OCI-LY7 (cell line): ENCODE measurements around the gene VIPR1. TPM values are rescaled to one million over a fixed set of nuclear protein-coding genes. Genes with fewer than 3 reads are reported as not detected.

Source experiments
- BruUV-seq: library from RNA; stranded (reverse); fragments of 400-500 nt; replicated peaks from 2 replicates; lab custom pipeline; 2021; lab: Mats Ljungman, UMichigan
- CTCF ChIA-PET: fragments of 300-600 bp; sonication (Branson Sonifier 250); formaldehyde crosslinking; loops from one replicate; lab custom pipeline; 2022; ENCODE audit warnings: antibody characterized with exemption; ENCODE audit not compliant: unreplicated experiment; lab: Charles Lee
- POLR2A ChIA-PET: fragments of 300-600 bp; sonication (Branson Sonifier 250); formaldehyde crosslinking; loops from one replicate; lab custom pipeline; 2022; ENCODE audit warnings: antibody characterized with exemption; lab: Charles Lee
- DNase-seq: peaks from one replicate; pipeline ENCODE4 v3.0.0-alpha.2; 2015; ENCODE audit warnings: low spot score
- H2AFZ ChIP-seq: fragments of 200-600 bp; sonication (generic), shearing (Covaris generic); 2 replicates; pipeline ENCODE4 v1.6.1; 2014; ENCODE audit warnings: mild to moderate bottlenecking, antibody characterized with exemption, low read length, moderate library complexity
- H3K27ac ChIP-seq: fragments of 200-600 bp; sonication (generic); 2 replicates; pipeline ENCODE4 v1.5.1; 2014; ENCODE audit warnings: mixed run types, low read depth, mild to moderate bottlenecking, moderate library complexity, low read length, inconsistent platforms; ENCODE audit not compliant: poor library complexity, severe bottlenecking
- H3K36me3 ChIP-seq: fragments of 200-600 bp; sonication (generic); 2 replicates; pipeline ENCODE4 v1.6.1; 2014; ENCODE audit warnings: mild to moderate bottlenecking, antibody characterized with exemption, low read length, moderate library complexity, mixed read lengths; ENCODE audit not compliant: insufficient read depth
- H3K4me1 ChIP-seq: fragments of 200-600 bp; sonication (generic); 2 replicates; pipeline ENCODE4 v1.5.1; 2014; ENCODE audit warnings: mild to moderate bottlenecking, low read length; ENCODE audit not compliant: insufficient read depth, poor library complexity, severe bottlenecking
- H3K4me2 ChIP-seq: fragments of 200-600 bp; sonication (generic); 2 replicates; pipeline ENCODE4 v1.6.1; 2014; ENCODE audit warnings: mild to moderate bottlenecking, low read length
- H3K4me3 ChIP-seq: fragments of 200-600 bp; sonication (generic); 2 replicates; pipeline ENCODE4 v1.5.1; 2014; ENCODE audit warnings: mild to moderate bottlenecking, low read depth, low read length; ENCODE audit not compliant: poor library complexity, severe bottlenecking
- H3K79me2 ChIP-seq: fragments of 200-600 bp; sonication (generic); 2 replicates; pipeline ENCODE4 v1.6.1; 2016; ENCODE audit warnings: low read depth, mild to moderate bottlenecking, low read length, moderate library complexity, mixed read lengths; ENCODE audit not compliant: insufficient read depth
- H3K9me2 ChIP-seq: fragments of 200-600 bp; sonication (generic); 2 replicates; pipeline ENCODE4 v1.6.1; 2016; ENCODE audit warnings: mild to moderate bottlenecking, low read length, mixed read lengths; ENCODE audit not compliant: insufficient read depth
- H3K9me3 ChIP-seq: fragments of 200-600 bp; sonication (generic); 2 replicates; pipeline ENCODE4 v1.6.1; 2014; ENCODE audit warnings: mild to moderate bottlenecking, mixed run types, low read length, mixed read lengths
- H4K20me1 ChIP-seq: fragments of 200-600 bp; sonication (generic); 2 replicates; pipeline ENCODE4 v1.6.1; 2014; ENCODE audit warnings: mild to moderate bottlenecking, antibody characterized with exemption, low read length, moderate library complexity, mixed read lengths; ENCODE audit not compliant: insufficient read depth
- EZH2phosphoT487 ChIP-seq: fragments of 200-600 bp; sonication (generic); IDR thresholded peaks from 2 replicates; pipeline ENCODE4 v1.6.1; 2018; ENCODE audit warnings: low read depth, borderline replicate concordance, mild to moderate bottlenecking, mixed run types, antibody characterized with exemption, low read length, moderate library complexity, mixed read lengths
- intact Hi-C: fragments of 100-400 bp; cut with micrococcal nuclease; formaldehyde crosslinking; loops from one replicate; pipeline ENCODE4 v1.10.0; 2022; ENCODE audit not compliant: unreplicated experiment
- total RNA-seq, 2 experiments: library from RNA; depleted of rRNA in 1 of 2; stranded (reverse); fragments of >200 nt in 1 of 2; shearing (Covaris generic) in 1 of 2; gene quantifications; 2 replicates each; pipeline ENCODE4 v1.2.3, GENCODE V29; 2014 to 2022
- TF ChIP-seq, protein P1 (sequence below): fragments of 200-600 bp; sonication (generic); conservative IDR thresholded peaks from 2 replicates; pipeline ENCODE4 v1.5.1; 2014; ENCODE audit warnings: mild to moderate bottlenecking, antibody characterized with exemption, low read length, moderate library complexity, mixed read lengths

VIPR1 gene
- total RNA-seq, 2 experiments from 2014 or later, result not detected

DNA sequence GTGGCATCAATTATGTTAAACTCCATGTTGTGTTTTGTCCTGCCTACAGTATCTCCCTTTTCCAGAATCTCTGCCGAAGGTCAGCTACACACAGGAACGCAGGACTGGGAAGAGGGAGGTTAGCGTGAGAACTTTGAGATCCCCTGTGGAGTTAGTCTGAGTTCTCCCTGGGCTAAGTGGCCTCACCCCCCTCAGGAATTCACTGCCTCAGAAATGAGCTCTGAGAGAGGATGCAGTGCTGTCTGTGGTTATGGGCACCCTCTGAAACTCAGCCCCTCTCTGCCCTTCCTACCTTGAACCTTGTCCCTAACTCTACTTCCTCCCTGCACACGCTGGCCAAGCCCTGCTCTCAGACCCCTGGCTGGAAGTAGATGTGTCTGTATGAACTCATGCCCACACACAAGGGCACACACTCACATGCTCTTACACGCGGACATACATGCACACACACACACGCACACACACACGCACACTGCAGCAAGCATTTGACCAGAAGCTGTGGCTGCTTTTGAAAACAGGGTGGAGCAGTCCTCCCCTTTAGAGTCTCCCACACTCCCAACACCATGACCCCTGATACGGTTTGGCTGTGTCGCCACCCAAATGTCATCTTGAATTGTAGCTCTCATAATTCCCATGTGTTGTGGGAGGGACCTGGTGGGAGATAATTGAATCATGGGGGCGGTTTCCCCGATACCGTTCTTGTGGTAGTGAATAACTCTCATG is 5.3 kb upstream of the VIPR1 start:
- ChIA-PET POLR2A (no interaction called here), CTCF (no interaction called here)
- no peaks in the 10 kb centered on the region for H3K9me2 ChIP-seq
- TF ChIP-seq, protein P1, sequence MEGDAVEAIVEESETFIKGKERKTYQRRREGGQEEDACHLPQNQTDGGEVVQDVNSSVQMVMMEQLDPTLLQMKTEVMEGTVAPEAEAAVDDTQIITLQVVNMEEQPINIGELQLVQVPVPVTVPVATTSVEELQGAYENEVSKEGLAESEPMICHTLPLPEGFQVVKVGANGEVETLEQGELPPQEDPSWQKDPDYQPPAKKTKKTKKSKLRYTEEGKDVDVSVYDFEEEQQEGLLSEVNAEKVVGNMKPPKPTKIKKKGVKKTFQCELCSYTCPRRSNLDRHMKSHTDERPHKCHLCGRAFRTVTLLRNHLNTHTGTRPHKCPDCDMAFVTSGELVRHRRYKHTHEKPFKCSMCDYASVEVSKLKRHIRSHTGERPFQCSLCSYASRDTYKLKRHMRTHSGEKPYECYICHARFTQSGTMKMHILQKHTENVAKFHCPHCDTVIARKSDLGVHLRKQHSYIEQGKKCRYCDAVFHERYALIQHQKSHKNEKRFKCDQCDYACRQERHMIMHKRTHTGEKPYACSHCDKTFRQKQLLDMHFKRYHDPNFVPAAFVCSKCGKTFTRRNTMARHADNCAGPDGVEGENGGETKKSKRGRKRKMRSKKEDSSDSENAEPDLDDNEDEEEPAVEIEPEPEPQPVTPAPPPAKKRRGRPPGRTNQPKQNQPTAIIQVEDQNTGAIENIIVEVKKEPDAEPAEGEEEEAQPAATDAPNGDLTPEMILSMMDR, result no peak
- no peak for TF ChIP-seq EZH2phosphoT487
- H3K4me2 ChIP-seq, result no peak overlapping the region
- no TSS peak for BruUV-seq
- intact Hi-C loops, result no loop called here
- H3K4me1 ChIP-seq, result peaks cover 23% of the 10 kb centered on the region
- no peaks in the 10 kb centered on the region for H3K9me3 ChIP-seq
- no peak overlapping the region for H3K4me3 ChIP-seq
- no peak overlapping the region for H3K27ac ChIP-seq
- no peak overlapping the region for H2AFZ ChIP-seq
- H3K36me3 ChIP-seq, result no peaks in the 10 kb centered on the region
- DNase-seq, result no peak
- no peaks in the 10 kb centered on the region for H4K20me1 ChIP-seq
- H3K79me2 ChIP-seq, result no peaks in the 10 kb centered on the region

DNA sequence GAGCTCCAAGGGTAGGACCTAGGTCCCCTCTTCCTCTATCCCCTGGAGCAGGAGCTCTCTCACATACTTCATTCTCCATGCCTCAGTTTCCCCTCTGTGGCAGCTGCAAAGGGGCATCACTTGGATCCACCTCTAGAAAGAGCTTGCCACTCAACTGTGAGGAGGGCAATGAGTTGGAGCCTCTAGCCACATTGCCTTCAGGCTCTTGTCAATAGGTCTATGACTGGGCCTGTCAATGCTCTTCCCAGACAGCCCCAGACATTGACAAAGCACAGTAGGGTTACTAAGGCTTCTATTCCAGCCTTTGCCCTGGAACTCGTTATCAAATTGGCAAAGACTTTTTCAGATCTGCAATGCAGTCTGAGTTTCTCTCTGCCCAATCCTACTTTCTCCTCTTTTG is 4.4 kb upstream of the VIPR1 start:
- no peak for DNase-seq
- Histone ChIP-seq H3K36me3 (no peaks in the 10 kb centered on the region), H3K79me2 (no peaks in the 10 kb centered on the region), H3K9me2 (no peaks in the 10 kb centered on the region), H3K4me2 (no peak overlapping the region), H2AFZ (no peak overlapping the region), H3K4me3 (no peak overlapping the region), H3K27ac (no peak overlapping the region), H3K4me1 (peaks cover 14% of the 10 kb centered on the region), H4K20me1 (no peaks in the 10 kb centered on the region), H3K9me3 (no peaks in the 10 kb centered on the region)
- intact Hi-C loops, result no loop called here
- TF ChIP-seq EZH2phosphoT487, result no peak
- TF ChIP-seq, protein P1, result no peak
- ChIA-PET CTCF (no interaction called here), POLR2A (interaction anchor here (0.7 kb wide), 1 partner anchor 213 kb away, joined by 3 read pairs; no protein-coding TSS in a partner anchor)
- BruUV-seq, result no TSS peak

DNA sequence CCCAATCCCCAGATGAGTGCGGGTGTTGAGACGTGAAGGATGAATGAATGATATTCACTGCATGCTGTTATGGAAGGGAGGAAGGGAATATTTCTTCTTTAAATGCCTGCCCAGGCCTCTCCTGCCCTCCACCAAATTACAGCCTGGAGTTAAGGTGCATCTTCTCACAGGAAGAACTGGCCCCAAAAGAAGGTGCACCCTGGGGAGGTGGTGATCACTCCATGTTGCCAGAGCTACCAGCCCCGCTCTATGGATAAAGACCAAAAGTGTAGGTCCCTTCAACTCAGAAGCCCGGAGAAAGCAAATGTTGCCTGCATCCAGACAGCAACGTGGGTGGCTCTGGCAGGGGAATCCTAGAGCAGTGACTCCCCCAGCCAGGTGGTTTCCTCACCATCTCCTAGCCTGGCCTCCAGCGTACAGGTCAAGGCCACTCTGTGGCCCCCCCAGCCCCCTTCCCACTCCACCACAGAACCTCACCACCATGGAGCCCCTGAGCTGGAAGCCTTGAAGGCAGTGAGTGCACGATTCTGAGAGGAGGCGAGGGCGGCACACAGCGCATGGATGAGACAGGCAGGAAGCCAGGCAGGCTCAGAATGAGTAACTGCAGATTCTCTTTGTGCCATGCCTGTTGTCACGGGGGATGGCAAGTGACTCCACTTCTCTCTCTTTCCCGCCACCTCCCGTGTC is 3.5 kb upstream of the VIPR1 start:
- no peak overlapping the region for H2AFZ ChIP-seq
- no peak overlapping the region for H3K27ac ChIP-seq
- ChIA-PET CTCF (no interaction called here), POLR2A (no interaction called here)
- BruUV-seq, result no TSS peak
- H3K79me2 ChIP-seq, result no peaks in the 10 kb centered on the region
- H3K4me1 ChIP-seq, result peaks cover 8% of the 10 kb centered on the region
- DNase-seq, result no peak
- no peaks in the 10 kb centered on the region for H3K36me3 ChIP-seq
- no peak overlapping the region for H3K4me2 ChIP-seq
- TF ChIP-seq, protein P1, result no peak
- TF ChIP-seq EZH2phosphoT487, result no peak
- H3K4me3 ChIP-seq, result no peak overlapping the region
- H3K9me2 ChIP-seq, result no peaks in the 10 kb centered on the region
- intact Hi-C loops, result no loop called here
- no peaks in the 10 kb centered on the region for H4K20me1 ChIP-seq
- H3K9me3 ChIP-seq, result no peaks in the 10 kb centered on the region
